ENCODE results near the gene TMEM225B.
"Not testable (repeated sequence)": the region's sequence is repeated elsewhere in the genome, so short reads cannot be mapped to it uniquely, and the experiment has no call there.

TMEM225B gene

GRCh38 chr7:99562832-99563231, 35.2 kb upstream of the TMEM225B start:
- Mint-ChIP-seq H3K4me1 (ENCODE audit: low read depth) (peaks cover 49% of the 10 kb centered on the region), H3K9me3 (no peaks in the 10 kb centered on the region), H3K27ac (peak overlapping the region; percentile 83), H3K36me3 (ENCODE audit: low read depth) (peaks cover 57% of the 10 kb centered on the region), H3K27me3 (no peaks in the 10 kb centered on the region), H3K4me3 (peak overlapping the region; percentile 26)

- Mint-ChIP-seq H3K27ac (peak overlapping the region; percentile 79), H3K9me3 (no peaks in the 10 kb centered on the region), H3K4me1 (ENCODE audit: low read depth) (peaks cover 49% of the 10 kb centered on the region), H3K4me3 (no peak overlapping the region), H3K27me3 (no peaks in the 10 kb centered on the region), H3K36me3 (ENCODE audit: low read depth) (peaks cover 58% of the 10 kb centered on the region)
These were observed 34.4 kb upstream of the TMEM225B start for GRCh38 chr7:99563650-99564049.

DNA sequence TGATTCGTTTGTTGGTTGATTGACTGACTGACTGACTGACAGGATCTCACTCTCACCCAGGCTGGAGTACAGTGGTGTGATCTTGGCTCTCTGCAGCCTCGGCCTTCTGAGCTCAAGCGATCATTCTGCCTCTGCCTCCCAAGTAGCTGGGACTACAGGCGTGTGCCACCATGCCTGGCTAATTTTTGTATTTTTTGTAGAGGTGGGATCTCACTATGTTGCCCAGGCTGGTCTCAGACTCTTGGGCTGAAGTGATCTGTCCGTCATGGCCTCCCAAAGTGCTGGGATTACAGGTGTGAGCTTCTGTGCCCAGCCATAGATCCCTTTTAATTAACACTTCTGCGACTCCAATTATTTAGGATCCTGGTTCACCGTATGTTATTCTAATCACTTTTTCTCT, 29.3 kb upstream of the TMEM225B start:
- H3K4me3 Mint-ChIP-seq, H3K27ac Mint-ChIP-seq, H3K27me3 Mint-ChIP-seq, H3K9me3 Mint-ChIP-seq: not testable (repeated sequence)
- H3K4me1 Mint-ChIP-seq (ENCODE audit: low read depth): peaks cover 14% of the 10 kb centered on the region
- H3K36me3 Mint-ChIP-seq (ENCODE audit: low read depth): peaks cover 66% of the 10 kb centered on the region

DNA sequence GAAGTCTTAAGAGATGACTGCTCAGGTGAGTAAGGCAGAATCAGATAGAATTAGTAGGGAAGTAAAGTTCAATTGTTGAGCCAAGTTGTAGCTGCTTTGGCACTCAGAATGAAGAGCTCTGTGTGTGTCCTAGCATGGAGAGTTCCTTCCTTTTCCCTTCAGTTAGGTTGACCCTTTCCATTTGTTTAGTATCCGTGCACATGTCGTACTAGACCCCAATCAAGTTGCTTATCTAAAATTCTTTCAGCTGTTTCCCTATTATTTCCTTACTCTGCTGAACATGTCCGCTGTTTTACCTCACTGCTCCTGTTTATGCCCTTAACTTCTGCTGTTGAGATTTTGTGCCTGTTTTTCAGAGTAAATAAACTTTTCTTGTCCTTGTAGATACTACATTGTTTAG, 26.3 kb upstream of the TMEM225B start:
- Mint-ChIP-seq H3K4me3 (no peak overlapping the region), H3K9me3 (no peaks in the 10 kb centered on the region), H3K4me1 (ENCODE audit: low read depth) (no peaks in the 10 kb centered on the region), H3K27ac (no peak overlapping the region), H3K36me3 (ENCODE audit: low read depth) (peaks cover 48% of the 10 kb centered on the region), H3K27me3 (no peaks in the 10 kb centered on the region)

DNA sequence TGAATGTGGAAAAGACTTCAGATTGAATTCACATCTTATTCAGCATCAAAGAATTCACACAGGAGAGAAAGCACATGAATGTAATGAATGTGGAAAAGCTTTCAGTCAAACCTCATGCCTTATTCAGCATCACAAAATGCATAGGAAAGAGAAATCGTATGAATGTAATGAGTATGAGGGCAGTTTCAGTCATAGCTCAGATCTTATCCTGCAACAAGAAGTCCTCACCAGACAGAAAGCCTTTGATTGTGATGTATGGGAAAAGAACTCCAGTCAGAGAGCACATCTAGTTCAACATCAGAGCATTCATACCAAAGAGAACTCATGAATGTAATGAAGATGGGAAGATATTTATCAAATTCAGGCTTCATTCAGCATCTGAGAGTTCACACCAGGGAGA, 24.8 kb upstream of the TMEM225B start:
- H3K27ac Mint-ChIP-seq: no peak overlapping the region
- H3K9me3 Mint-ChIP-seq: no peaks in the 10 kb centered on the region
- H3K36me3 Mint-ChIP-seq (ENCODE audit: low read depth): peaks cover 48% of the 10 kb centered on the region
- H3K4me1 Mint-ChIP-seq (ENCODE audit: low read depth): no peaks in the 10 kb centered on the region
- H3K4me3 Mint-ChIP-seq: no peak overlapping the region
- H3K27me3 Mint-ChIP-seq: no peaks in the 10 kb centered on the region

DNA sequence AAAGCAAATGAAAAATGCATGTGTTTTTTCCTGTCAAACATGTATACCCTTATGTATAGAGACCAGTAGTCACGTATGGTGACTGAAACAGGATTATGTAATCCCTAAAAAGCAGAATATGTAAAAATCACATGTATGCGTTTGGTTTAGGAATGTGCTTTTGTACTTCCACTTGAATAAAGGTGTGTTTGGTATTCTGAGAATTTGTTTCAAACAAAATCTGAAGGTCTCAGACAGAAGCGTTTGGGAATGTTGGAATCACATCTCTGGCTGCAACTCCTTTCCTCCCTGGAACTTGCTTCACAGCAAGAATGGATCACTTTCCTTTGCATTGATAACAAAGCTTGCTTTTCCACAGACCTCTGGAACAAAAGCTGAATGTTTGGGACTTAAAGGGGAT, 21.8 kb upstream of the TMEM225B start:
- peaks cover 29% of the 10 kb centered on the region for H3K36me3 Mint-ChIP-seq (ENCODE audit: low read depth)
- H3K27me3 Mint-ChIP-seq: no peaks in the 10 kb centered on the region
- H3K4me3 Mint-ChIP-seq: no peak overlapping the region
- H3K27ac Mint-ChIP-seq: no peak overlapping the region
- H3K4me1 Mint-ChIP-seq (ENCODE audit: low read depth): peaks cover 16% of the 10 kb centered on the region
- no peaks in the 10 kb centered on the region for H3K9me3 Mint-ChIP-seq

GRCh38 chr7:99579281-99579955, 18.6 kb upstream of the TMEM225B start:
- Mint-ChIP-seq H3K4me3 (peak overlapping the region; percentile 84), H3K4me1 (ENCODE audit: low read depth) (peaks cover 17% of the 10 kb centered on the region)

GRCh38 chr7:99579956-99580777, 17.9 kb upstream of the TMEM225B start:
- Mint-ChIP-seq H3K27me3 (no peaks in the 10 kb centered on the region), H3K4me3 (peak overlapping the region; percentile 84), H3K9me3 (no peaks in the 10 kb centered on the region), H3K27ac (peak overlapping the region; percentile 85), H3K36me3 (ENCODE audit: low read depth) (no peaks in the 10 kb centered on the region), H3K4me1 (ENCODE audit: low read depth) (peaks cover 17% of the 10 kb centered on the region)

More at GRCh38 chr7:99579281-99579955, 18.6 kb upstream of the TMEM225B start:
- peak overlapping the region; percentile 31 for H3K27ac Mint-ChIP-seq
- no peaks in the 10 kb centered on the region for H3K36me3 Mint-ChIP-seq (ENCODE audit: low read depth)
- no peaks in the 10 kb centered on the region for H3K27me3 Mint-ChIP-seq
- no peaks in the 10 kb centered on the region for H3K9me3 Mint-ChIP-seq

DNA sequence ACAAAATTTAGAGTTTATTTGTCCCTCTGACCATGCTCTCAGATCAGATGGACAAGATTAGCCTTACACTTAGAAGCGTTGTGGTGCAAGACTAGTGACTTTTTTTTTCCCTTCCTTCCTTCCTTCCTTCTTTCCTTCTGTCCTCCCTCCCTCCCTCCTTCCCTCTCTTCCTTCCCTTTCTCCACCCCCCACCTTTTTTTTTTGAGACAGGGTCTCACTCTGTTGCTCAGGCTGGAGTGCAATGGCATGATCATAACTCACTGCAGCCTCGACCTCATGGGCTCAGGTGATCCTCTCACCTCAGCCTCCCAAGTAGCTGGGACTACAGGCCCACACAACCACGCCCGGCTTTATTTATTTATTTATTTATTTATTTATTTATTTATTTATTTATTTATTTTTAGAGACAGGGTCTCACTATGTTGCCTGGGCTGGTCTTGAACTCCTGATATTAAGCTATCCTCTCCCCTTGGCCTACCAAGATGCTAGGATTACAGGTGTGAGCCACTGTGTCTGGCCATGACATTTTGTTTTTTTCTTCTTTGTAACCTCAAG, 17.2 kb upstream of the TMEM225B start:
- peak overlapping the region; percentile 85 for H3K27ac Mint-ChIP-seq

DNA sequence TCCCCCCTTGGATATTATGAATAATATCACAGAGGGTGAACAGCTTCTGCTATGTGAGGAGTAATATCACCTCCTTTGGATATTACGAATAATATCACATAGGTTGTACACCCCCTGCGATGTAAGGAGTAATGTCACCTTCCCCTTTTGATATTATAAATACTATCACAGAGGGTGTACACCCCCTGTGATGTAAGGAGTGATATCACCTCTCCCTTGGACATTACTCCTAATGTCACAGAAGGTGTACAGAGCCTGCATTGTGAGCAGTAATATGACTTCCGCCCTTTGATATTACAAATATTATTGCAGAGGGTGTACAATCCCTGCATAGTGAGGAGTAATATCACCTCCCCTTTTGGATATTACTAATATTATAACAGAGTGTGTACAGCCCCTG, 9.2 kb upstream of the TMEM225B start:
- Mint-ChIP-seq H3K4me3 (no peak overlapping the region), H3K27ac (no peak overlapping the region)

More for the DNA sequence above, 17.2 kb upstream of the TMEM225B start:
- Mint-ChIP-seq H3K4me3 (peak overlapping the region; percentile 84), H3K4me1 (ENCODE audit: low read depth) (peaks cover 17% of the 10 kb centered on the region)
- not testable (repeated sequence) for H3K27me3 Mint-ChIP-seq; H3K36me3 Mint-ChIP-seq (ENCODE audit: low read depth); H3K9me3 Mint-ChIP-seq

GRCh38 chr7:99594948-99595745, 2.9 kb upstream of the TMEM225B start:
- no peaks in the 10 kb centered on the region for H3K4me1 Mint-ChIP-seq (ENCODE audit: low read depth)
- no peaks in the 10 kb centered on the region for H3K36me3 Mint-ChIP-seq (ENCODE audit: low read depth)
- no peaks in the 10 kb centered on the region for H3K9me3 Mint-ChIP-seq
- no peak overlapping the region for H3K4me3 Mint-ChIP-seq
- H3K27me3 Mint-ChIP-seq: no peaks in the 10 kb centered on the region
- no peak overlapping the region for H3K27ac Mint-ChIP-seq

More for the DNA sequence above, 9.2 kb upstream of the TMEM225B start:
- Mint-ChIP-seq H3K9me3 (no peaks in the 10 kb centered on the region), H3K4me1 (ENCODE audit: low read depth) (no peaks in the 10 kb centered on the region), H3K36me3 (ENCODE audit: low read depth) (no peaks in the 10 kb centered on the region), H3K27me3 (no peaks in the 10 kb centered on the region)

- H3K36me3 Mint-ChIP-seq (ENCODE audit: low read depth): no peaks in the 10 kb centered on the region
- H3K27me3 Mint-ChIP-seq: no peaks in the 10 kb centered on the region
- no peaks in the 10 kb centered on the region for H3K4me1 Mint-ChIP-seq (ENCODE audit: low read depth)
- no peak overlapping the region for H3K4me3 Mint-ChIP-seq
- H3K27ac Mint-ChIP-seq: no peak overlapping the region
- no peaks in the 10 kb centered on the region for H3K9me3 Mint-ChIP-seq
These were observed 1.6 kb upstream of the TMEM225B start for GRCh38 chr7:99596408-99596955.

DNA sequence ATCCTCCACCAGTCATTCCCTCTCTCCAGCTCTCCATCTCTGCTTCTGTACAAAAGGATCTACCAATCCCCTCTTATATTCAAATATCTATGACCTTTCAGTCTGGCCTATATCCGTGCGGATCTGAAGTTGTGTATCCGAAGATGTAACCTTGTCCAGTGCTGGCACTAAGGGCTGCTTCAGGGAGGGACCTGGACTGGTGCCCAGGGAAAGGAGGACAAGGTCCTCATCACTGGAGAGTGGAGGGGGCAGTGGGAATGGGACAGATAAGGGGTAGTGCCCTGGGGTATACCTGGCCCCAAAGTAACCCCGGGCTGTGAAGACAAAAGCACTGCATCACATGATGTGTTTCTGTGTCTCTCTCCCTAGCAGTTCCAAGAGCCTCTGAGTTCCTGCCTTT, 1.8 kb downstream of the TMEM225B start:
- Mint-ChIP-seq H3K27me3 (no peaks in the 10 kb centered on the region), H3K27ac (no peak overlapping the region), H3K4me3 (no peak overlapping the region), H3K36me3 (ENCODE audit: low read depth) (no peaks in the 10 kb centered on the region), H3K4me1 (ENCODE audit: low read depth) (no peaks in the 10 kb centered on the region), H3K9me3 (no peaks in the 10 kb centered on the region)

GRCh38 chr7:99601656-99602310, 3.7 kb downstream of the TMEM225B start:
- Mint-ChIP-seq H3K27me3 (no peaks in the 10 kb centered on the region), H3K9me3 (no peaks in the 10 kb centered on the region), H3K4me3 (no peak overlapping the region), H3K4me1 (ENCODE audit: low read depth) (no peaks in the 10 kb centered on the region), H3K27ac (no peak overlapping the region), H3K36me3 (ENCODE audit: low read depth) (no peaks in the 10 kb centered on the region)

All from stimulated activated naive CD8-positive, alpha-beta T cell treated with anti-CD3 and anti-CD28 coated beads, Interleukin-15, Interleukin-2, amounts not matched to agents 100 ng/mL and 50 ng/mL, for 24 hours (primary cell).